ENCODE results near the gene FOXM1.
"Not testable (repeated sequence)": the region's sequence is repeated elsewhere in the genome, so short reads cannot be mapped to it uniquely, and the experiment has no call there.

The FOXM1 gene

DNA sequence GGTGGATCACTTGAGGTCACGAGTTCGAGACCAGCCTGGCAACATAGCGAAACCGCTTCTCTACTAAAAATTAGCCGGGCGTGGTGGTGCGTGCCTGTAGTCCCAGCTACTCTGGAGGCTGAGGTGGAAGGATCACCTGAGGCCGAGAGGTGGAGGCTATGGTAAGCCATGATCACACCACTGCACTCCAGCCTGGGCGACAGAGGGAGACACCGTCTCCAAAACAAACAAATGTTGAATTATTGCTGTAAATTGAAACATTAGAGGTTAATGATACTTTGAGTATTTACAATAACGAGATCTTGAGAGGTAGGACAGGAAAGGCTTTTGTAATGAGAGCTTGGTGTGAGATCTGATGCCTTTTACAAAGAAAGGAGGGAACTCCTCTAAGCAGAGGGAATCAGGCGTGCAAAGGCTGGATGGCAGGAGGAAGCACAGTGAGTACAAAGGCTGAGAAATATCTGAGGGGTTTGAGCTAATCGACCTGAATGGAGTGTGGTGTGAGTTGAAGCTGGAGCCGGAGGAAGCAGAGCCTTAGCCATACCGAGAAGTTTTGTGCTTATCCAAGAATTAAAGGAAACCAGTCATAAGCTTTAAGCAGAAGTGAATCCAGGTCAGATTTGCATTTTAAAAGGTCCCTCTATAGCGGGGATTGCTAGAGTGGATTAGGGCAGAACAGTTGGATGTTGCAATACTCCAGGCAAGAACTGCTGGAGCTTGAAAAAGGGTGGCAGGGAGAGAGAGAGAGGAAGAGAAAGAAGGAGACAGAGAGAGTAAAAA lies 1.2 kb upstream of the FOXM1 start:
- DNase-seq: peak; percentile 42
- no CpG with 5 or more reads among the region's 16 CpGs for WGBS (ENCODE audit: extremely low coverage, insufficient coverage, low lambda C conversion rate)
- Histone ChIP-seq H3K18ac (ENCODE audit: low read length) (peak overlapping the region; percentile 93), H2AK5ac (ENCODE audit: low read length) (no peak overlapping the region), H2BK15ac (replicated peaks; ENCODE audit: low read depth) (no peak overlapping the region), H3K9ac (ENCODE audit: low read length) (peak overlapping the region; percentile 95), H3K4me3 (ENCODE audit: low read length) (no peak overlapping the region), H3K4me2 (ENCODE audit: low read length) (peak overlapping the region; percentile 93), H3K27me3 (ENCODE audit: insufficient read depth, low read length, poor library complexity) (no peaks in the 10 kb centered on the region), H4K8ac (ENCODE audit: low read depth, low read length) (no peak overlapping the region), H3K56ac (ENCODE audit: low read length) (peak overlapping the region; percentile 99), H3K79me1 (ENCODE audit: low read length) (peaks cover 22% of the 10 kb centered on the region), H3K36me3 (ENCODE audit: control insufficient read depth, insufficient read depth, low read length) (peaks cover 6% of the 10 kb centered on the region), H3K79me2 (ENCODE audit: control insufficient read depth, insufficient read depth, low read length) (peaks cover 37% of the 10 kb centered on the region), H3K27ac (ENCODE audit: low read depth, low read length) (no peak overlapping the region), H3K23ac (ENCODE audit: low read length) (no peak overlapping the region), H3K4me1 (ENCODE audit: control insufficient read depth, low read depth, low read length) (peaks cover 2% of the 10 kb centered on the region), H3K4ac (ENCODE audit: low read depth, low read length) (no peak overlapping the region), H2BK120ac (ENCODE audit: low read depth, low read length) (no peak overlapping the region), H4K5ac (ENCODE audit: low read length) (no peak overlapping the region), H2BK5ac (ENCODE audit: low read length) (no peak overlapping the region)

DNA sequence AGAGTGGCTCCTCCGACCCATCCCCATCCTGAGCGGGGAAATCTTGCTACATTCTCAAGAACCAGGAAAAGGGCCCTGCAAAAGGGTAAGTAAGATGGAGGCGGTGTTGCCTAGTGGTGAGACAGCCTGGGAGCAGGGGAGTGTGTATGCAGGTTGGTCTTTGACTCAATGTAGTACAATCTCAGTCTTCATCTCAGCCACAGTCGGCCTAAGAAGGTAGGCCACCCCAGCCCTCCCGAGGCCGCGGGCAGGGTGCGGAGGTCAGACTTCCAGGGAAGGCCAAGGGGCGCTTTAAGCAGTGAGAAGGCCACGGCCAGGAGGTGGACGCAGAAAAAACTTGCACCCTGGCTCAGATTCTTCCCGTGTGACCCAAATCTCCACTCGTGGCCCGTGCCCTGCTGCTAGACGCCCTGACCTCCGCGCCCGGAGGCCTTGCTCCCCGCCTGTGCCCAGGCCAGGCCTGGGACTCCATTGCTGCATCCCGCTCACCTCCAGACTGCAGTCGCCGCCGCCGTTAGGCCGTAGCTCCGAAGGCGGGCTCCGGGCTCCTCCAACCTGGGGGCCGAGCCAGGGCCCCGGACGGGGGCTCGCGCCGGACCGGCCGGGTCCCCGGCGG lies 435 bp downstream of the FOXM1 start:
- peaks cover 8% of the 10 kb centered on the region for H3K36me3 ChIP-seq (ENCODE audit: control insufficient read depth, insufficient read depth, low read length)
- H3K4ac ChIP-seq (ENCODE audit: low read depth, low read length): peak overlapping the region; percentile 60

GRCh38 chr12:2868986-2869632 lies 7.9 kb downstream of the FOXM1 start:
- H4K8ac ChIP-seq (ENCODE audit: low read depth, low read length); H3K79me1 ChIP-seq (ENCODE audit: low read length); H2BK15ac ChIP-seq (replicated peaks; ENCODE audit: low read depth); H3K4ac ChIP-seq (ENCODE audit: low read depth, low read length); H3K4me2 ChIP-seq (ENCODE audit: low read length); H3K9ac ChIP-seq (ENCODE audit: low read length); H2BK120ac ChIP-seq (ENCODE audit: low read depth, low read length); H4K5ac ChIP-seq (ENCODE audit: low read length); H3K56ac ChIP-seq (ENCODE audit: low read length); DNase-seq; H2AK5ac ChIP-seq (ENCODE audit: low read length); H3K4me1 ChIP-seq (ENCODE audit: control insufficient read depth, low read depth, low read length); H3K27me3 ChIP-seq (ENCODE audit: insufficient read depth, low read length, poor library complexity); H3K4me3 ChIP-seq (ENCODE audit: low read length); H3K79me2 ChIP-seq (ENCODE audit: control insufficient read depth, insufficient read depth, low read length); H2BK5ac ChIP-seq (ENCODE audit: low read length); H3K27ac ChIP-seq (ENCODE audit: low read depth, low read length); H3K18ac ChIP-seq (ENCODE audit: low read length); H3K23ac ChIP-seq (ENCODE audit: low read length): not testable (repeated sequence)
- H3K36me3 ChIP-seq (ENCODE audit: control insufficient read depth, insufficient read depth, low read length): peaks cover 32% of the 10 kb centered on the region
- WGBS (ENCODE audit: extremely low coverage, insufficient coverage, low lambda C conversion rate): no CpG with 5 or more reads among the region's 9 CpGs

More for the DNA sequence above, 435 bp downstream of the FOXM1 start:
- H4K8ac ChIP-seq (ENCODE audit: low read depth, low read length): no peak overlapping the region
- H3K23ac ChIP-seq (ENCODE audit: low read length): no peak overlapping the region
- H3K4me2 ChIP-seq (ENCODE audit: low read length): peak overlapping the region; percentile 97
- H3K18ac ChIP-seq (ENCODE audit: low read length): peak overlapping the region; percentile 77
- no peak overlapping the region for H2BK15ac ChIP-seq (replicated peaks; ENCODE audit: low read depth)
- no CpG with 5 or more reads among the region's 38 CpGs for WGBS (ENCODE audit: extremely low coverage, insufficient coverage, low lambda C conversion rate)
- H3K9ac ChIP-seq (ENCODE audit: low read length): peak overlapping the region; percentile 97
- peak overlapping the region; percentile 12 for H2BK5ac ChIP-seq (ENCODE audit: low read length)
- peak overlapping the region; percentile 32 for H2BK120ac ChIP-seq (ENCODE audit: low read depth, low read length)
- no peaks in the 10 kb centered on the region for H3K27me3 ChIP-seq (ENCODE audit: insufficient read depth, low read length, poor library complexity)
- no peak overlapping the region for H2AK5ac ChIP-seq (ENCODE audit: low read length)
- H3K79me1 ChIP-seq (ENCODE audit: low read length): peaks cover 23% of the 10 kb centered on the region
- peak overlapping the region; percentile 33 for H3K27ac ChIP-seq (ENCODE audit: low read depth, low read length)
- peak overlapping the region; percentile 84 for H3K4me3 ChIP-seq (ENCODE audit: low read length)
- H3K4me1 ChIP-seq (ENCODE audit: control insufficient read depth, low read depth, low read length): peaks cover 2% of the 10 kb centered on the region
- peaks cover 37% of the 10 kb centered on the region for H3K79me2 ChIP-seq (ENCODE audit: control insufficient read depth, insufficient read depth, low read length)
- peak overlapping the region; percentile 98 for H3K56ac ChIP-seq (ENCODE audit: low read length)
- peak; percentile 73 for DNase-seq
- no peak overlapping the region for H4K5ac ChIP-seq (ENCODE audit: low read length)

- H2BK5ac ChIP-seq (ENCODE audit: low read length): no peak overlapping the region
- peaks cover 31% of the 10 kb centered on the region for H3K36me3 ChIP-seq (ENCODE audit: control insufficient read depth, insufficient read depth, low read length)
- no peak overlapping the region for H3K4me3 ChIP-seq (ENCODE audit: low read length)
- no peaks in the 10 kb centered on the region for H3K79me2 ChIP-seq (ENCODE audit: control insufficient read depth, insufficient read depth, low read length)
- no peak overlapping the region for H3K23ac ChIP-seq (ENCODE audit: low read length)
- H2AK5ac ChIP-seq (ENCODE audit: low read length): no peak overlapping the region
- H3K27me3 ChIP-seq (ENCODE audit: insufficient read depth, low read length, poor library complexity): no peaks in the 10 kb centered on the region
- H3K18ac ChIP-seq (ENCODE audit: low read length): no peak overlapping the region
- WGBS (ENCODE audit: extremely low coverage, insufficient coverage, low lambda C conversion rate): no CpG with 5 or more reads among the region's 9 CpGs
- no peak overlapping the region for H2BK120ac ChIP-seq (ENCODE audit: low read depth, low read length)
- no peaks in the 10 kb centered on the region for H3K79me1 ChIP-seq (ENCODE audit: low read length)
- H4K5ac ChIP-seq (ENCODE audit: low read length): no peak overlapping the region
- no peak overlapping the region for H3K9ac ChIP-seq (ENCODE audit: low read length)
- no peak overlapping the region for H2BK15ac ChIP-seq (replicated peaks; ENCODE audit: low read depth)
- no peak for DNase-seq
- no peak overlapping the region for H3K4ac ChIP-seq (ENCODE audit: low read depth, low read length)
- H3K27ac ChIP-seq (ENCODE audit: low read depth, low read length): no peak overlapping the region
- H3K56ac ChIP-seq (ENCODE audit: low read length): no peak overlapping the region
- H3K4me2 ChIP-seq (ENCODE audit: low read length): no peak overlapping the region
- H3K4me1 ChIP-seq (ENCODE audit: control insufficient read depth, low read depth, low read length): no peaks in the 10 kb centered on the region
- no peak overlapping the region for H4K8ac ChIP-seq (ENCODE audit: low read depth, low read length)
Measured at GRCh38 chr12:2864198-2864597, 12.8 kb downstream of the FOXM1 start.

DNA sequence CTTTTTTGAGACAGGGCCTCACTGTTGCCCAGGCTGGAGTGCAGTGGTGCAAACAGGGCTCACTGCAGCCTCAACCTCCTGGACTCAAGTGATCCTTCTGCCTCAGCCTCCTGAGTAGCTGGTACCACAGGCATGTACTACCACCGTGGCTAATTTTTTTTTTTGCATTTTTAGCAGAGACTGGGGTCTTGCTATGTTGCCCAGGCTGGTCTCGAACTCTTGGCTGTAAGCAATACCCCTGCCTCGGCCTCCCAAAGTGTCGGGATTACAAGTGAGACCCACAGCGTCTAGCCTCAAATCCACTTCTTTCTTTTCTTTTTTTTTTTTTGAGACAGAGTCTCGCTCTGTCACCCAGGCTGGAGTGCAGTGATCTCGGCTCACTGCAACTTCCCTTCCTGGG lies 13.6 kb downstream of the FOXM1 start:
- H3K36me3 ChIP-seq (ENCODE audit: control insufficient read depth, insufficient read depth, low read length): peaks cover 33% of the 10 kb centered on the region
- H3K27ac ChIP-seq (ENCODE audit: low read depth, low read length); H3K4ac ChIP-seq (ENCODE audit: low read depth, low read length); H3K23ac ChIP-seq (ENCODE audit: low read length); H2BK120ac ChIP-seq (ENCODE audit: low read depth, low read length); H3K9ac ChIP-seq (ENCODE audit: low read length); H4K8ac ChIP-seq (ENCODE audit: low read depth, low read length); H2BK15ac ChIP-seq (replicated peaks; ENCODE audit: low read depth); H2AK5ac ChIP-seq (ENCODE audit: low read length); H3K4me3 ChIP-seq (ENCODE audit: low read length); H3K4me1 ChIP-seq (ENCODE audit: control insufficient read depth, low read depth, low read length); H4K5ac ChIP-seq (ENCODE audit: low read length); H3K4me2 ChIP-seq (ENCODE audit: low read length); H3K18ac ChIP-seq (ENCODE audit: low read length); DNase-seq; H2BK5ac ChIP-seq (ENCODE audit: low read length); H3K27me3 ChIP-seq (ENCODE audit: insufficient read depth, low read length, poor library complexity); H3K79me1 ChIP-seq (ENCODE audit: low read length); H3K79me2 ChIP-seq (ENCODE audit: control insufficient read depth, insufficient read depth, low read length); H3K56ac ChIP-seq (ENCODE audit: low read length): not testable (repeated sequence)
- no CpG with 5 or more reads among the region's 7 CpGs for WGBS (ENCODE audit: extremely low coverage, insufficient coverage, low lambda C conversion rate)
